ENCODE results near the gene DNM1.
A peak's percentile ranks its signal among the peaks of the same experiment; 100 is the strongest.
"Not testable (repeated sequence)": the region's sequence is repeated elsewhere in the genome, so short reads cannot be mapped to it uniquely, and the experiment has no call there.

DNM1 gene

GRCh38 chr9:128175102-128175563 is 28.0 kb upstream of the DNM1 start:
- intact Hi-C loops (cut with DNase I), result no loop called here
- no peak for DNase-seq

- intact Hi-C loops (cut with DNase I), result no loop called here
- DNase-seq, result no peak
Measured at GRCh38 chr9:128175726-128176125, 27.5 kb upstream of the DNM1 start.

- DNase-seq, result no peak
- intact Hi-C loops (cut with DNase I), result no loop called here
Measured at GRCh38 chr9:128178806-128179431, 24.3 kb upstream of the DNM1 start.

- DNase-seq, result peak in 1 of 10 donors; percentile 87
- intact Hi-C loops (cut with DNase I), result no loop called here
Measured at GRCh38 chr9:128180001-128180400, 23.2 kb upstream of the DNM1 start.

GRCh38 chr9:128180447-128180846 is 22.7 kb upstream of the DNM1 start:
- intact Hi-C loops (cut with DNase I), result no loop called here
- peak in 1 of 10 donors; percentile 54 for DNase-seq

- peak; percentile 35 to 96 (median 69) for DNase-seq
- intact Hi-C loops (cut with DNase I), result not testable (repeated sequence)
Measured at GRCh38 chr9:128181480-128181879, 21.7 kb upstream of the DNM1 start.

GRCh38 chr9:128182893-128183588 is 20.1 kb upstream of the DNM1 start:
- no peak for DNase-seq
- intact Hi-C loops (cut with DNase I), result no loop called here

- intact Hi-C loops (cut with DNase I), result no loop called here
Measured at GRCh38 chr9:128185979-128186965, 16.9 kb upstream of the DNM1 start.

GRCh38 chr9:128187361-128187760 is 15.8 kb upstream of the DNM1 start:
- intact Hi-C loops (cut with DNase I), result no loop called here
- no peak for DNase-seq

More at GRCh38 chr9:128185979-128186965, 16.9 kb upstream of the DNM1 start:
- DNase-seq, result no peak

GRCh38 chr9:128188209-128188608 is 15.0 kb upstream of the DNM1 start:
- intact Hi-C loops (cut with DNase I), result no loop called here
- DNase-seq, result no peak

GRCh38 chr9:128190013-128190412 is 13.2 kb upstream of the DNM1 start:
- no peak for DNase-seq
- intact Hi-C loops (cut with DNase I), result no loop called here

- DNase-seq, result peak in 4 of 10 donors; percentile 34 to 89 (median 62)
- intact Hi-C loops (cut with DNase I), result no loop called here
Measured at GRCh38 chr9:128190516-128191405, 12.4 kb upstream of the DNM1 start.

GRCh38 chr9:128191406-128192046 is 11.7 kb upstream of the DNM1 start, which contains the start of gene CIZ1:
Gene CIZ1, minus strand, starts transcription at chr9:128191572. Its CDS starts 715 bp downstream, at chr9:128190857.
- intact Hi-C loops (cut with DNase I), result no loop called here
- peak; percentile 53 to 96 (median 74) for DNase-seq

GRCh38 chr9:128192601-128193371 is 10.4 kb upstream of the DNM1 start:
- peak; percentile 55 to 94 (median 79) for DNase-seq
- intact Hi-C loops (cut with DNase I), result no loop called here

- intact Hi-C loops (cut with DNase I), result no loop called here
- DNase-seq, result peak in 1 of 10 donors; percentile 28
Measured at GRCh38 chr9:128193469-128194096, 9.6 kb upstream of the DNM1 start.

- intact Hi-C loops (cut with DNase I), result no loop called here
- DNase-seq, result peak in 2 of 10 donors; percentile 56 to 83
Measured at GRCh38 chr9:128201441-128202369, 1.5 kb upstream of the DNM1 start.

- DNase-seq, result no peak
- intact Hi-C loops (cut with DNase I), result no loop called here
Measured at GRCh38 chr9:128202648-128203023, 543 bp upstream of the DNM1 start.
